Lower lobe of right lung (tissue), 2 donors: ENCODE results near the gene MINK1. TPM values are rescaled to one million over a fixed set of nuclear protein-coding genes. Genes with fewer than 3 reads are reported as not detected.
"Not testable (repeated sequence)": the region's sequence is repeated elsewhere in the genome, so short reads cannot be mapped to it uniquely, and the experiment has no call there.

ENCODE experiments used
- ATAC-seq, 2 donors: fragments of 200-7000 bp; cut with Tn5 transposase; one replicate each; pipeline ENCODE4 v1.9.1; 2020 to 2022; ENCODE audit warnings: mild to moderate bottlenecking in 2 of 2, moderate library complexity in 2 of 2
- DNase-seq: peaks from one replicate; pipeline ENCODE4 v3.0.0-alpha.2; 2020
- H3K27ac ChIP-seq: fragments of 200-600 bp; one replicate; pipeline ENCODE4 v1.8.0; 2022
- H3K27me3 ChIP-seq: fragments of 200-600 bp; one replicate; pipeline ENCODE4 v1.8.0; 2022; ENCODE audit warnings: low read depth
- H3K36me3 ChIP-seq: fragments of 200-600 bp; one replicate; pipeline ENCODE4 v1.8.0; 2022; ENCODE audit warnings: mild to moderate bottlenecking
- H3K4me1 ChIP-seq: fragments of 200-600 bp; one replicate; pipeline ENCODE4 v1.8.0; 2022
- H3K4me3 ChIP-seq: fragments of 200-600 bp; one replicate; pipeline ENCODE4 v1.8.0; 2022; ENCODE audit warnings: mild to moderate bottlenecking
- H3K9me3 ChIP-seq: fragments of 200-600 bp; one replicate; pipeline ENCODE4 v1.8.0; 2022
- intact Hi-C: fragments of 100-400 bp; cut with DNase I; formaldehyde crosslinking; loops from one replicate; pipeline ENCODE4 v1.11.0; 2022
- total RNA-seq: library from RNA; stranded (reverse); fragmentation: NEBNext Ultra II Directional; extraction: Animal tissue kit (Norgen Biotek cat#: 25700); gene quantifications from one replicate; pipeline ENCODE4 v1.2.1, GENCODE V29; 2021
- TF ChIP-seq, protein P1 (sequence below): fragments of 200-600 bp; IDR thresholded peaks from one replicate; pipeline ENCODE4 v1.8.0; 2022; ENCODE audit warnings: antibody characterized with exemption, mild to moderate bottlenecking
- donor health status: DM: no; HTN: yes; CAD: no; lungs with severe emphysema.

MINK1 gene
- total RNA-seq, 1 donor from 2014 or later: 155 TPM

- TF ChIP-seq, protein P1, sequence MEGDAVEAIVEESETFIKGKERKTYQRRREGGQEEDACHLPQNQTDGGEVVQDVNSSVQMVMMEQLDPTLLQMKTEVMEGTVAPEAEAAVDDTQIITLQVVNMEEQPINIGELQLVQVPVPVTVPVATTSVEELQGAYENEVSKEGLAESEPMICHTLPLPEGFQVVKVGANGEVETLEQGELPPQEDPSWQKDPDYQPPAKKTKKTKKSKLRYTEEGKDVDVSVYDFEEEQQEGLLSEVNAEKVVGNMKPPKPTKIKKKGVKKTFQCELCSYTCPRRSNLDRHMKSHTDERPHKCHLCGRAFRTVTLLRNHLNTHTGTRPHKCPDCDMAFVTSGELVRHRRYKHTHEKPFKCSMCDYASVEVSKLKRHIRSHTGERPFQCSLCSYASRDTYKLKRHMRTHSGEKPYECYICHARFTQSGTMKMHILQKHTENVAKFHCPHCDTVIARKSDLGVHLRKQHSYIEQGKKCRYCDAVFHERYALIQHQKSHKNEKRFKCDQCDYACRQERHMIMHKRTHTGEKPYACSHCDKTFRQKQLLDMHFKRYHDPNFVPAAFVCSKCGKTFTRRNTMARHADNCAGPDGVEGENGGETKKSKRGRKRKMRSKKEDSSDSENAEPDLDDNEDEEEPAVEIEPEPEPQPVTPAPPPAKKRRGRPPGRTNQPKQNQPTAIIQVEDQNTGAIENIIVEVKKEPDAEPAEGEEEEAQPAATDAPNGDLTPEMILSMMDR: no peak
- Histone ChIP-seq H3K4me1 (peaks cover 60% of the 10 kb centered on the region), H3K4me3 (no peak overlapping the region), H3K36me3 (peaks cover 17% of the 10 kb centered on the region), H3K27ac (peak overlapping the region; percentile 47), H3K27me3 (no peaks in the 10 kb centered on the region), H3K9me3 (no peaks in the 10 kb centered on the region)
- no peak for ATAC-seq
- intact Hi-C loops: no loop called here
- no peak for DNase-seq
These were observed 23.8 kb downstream of the MINK1 start for GRCh38 chr17:4856937-4857314.

GRCh38 chr17:4857347-4857746 is 24.2 kb downstream of the MINK1 start:
- Histone ChIP-seq H3K4me1 (peaks cover 56% of the 10 kb centered on the region), H3K27ac (peak overlapping the region; percentile 69), H3K36me3 (peaks cover 17% of the 10 kb centered on the region)
- intact Hi-C loops, DNase-seq, ATAC-seq, H3K27me3 ChIP-seq, H3K9me3 ChIP-seq, H3K4me3 ChIP-seq: not testable (repeated sequence)

DNA sequence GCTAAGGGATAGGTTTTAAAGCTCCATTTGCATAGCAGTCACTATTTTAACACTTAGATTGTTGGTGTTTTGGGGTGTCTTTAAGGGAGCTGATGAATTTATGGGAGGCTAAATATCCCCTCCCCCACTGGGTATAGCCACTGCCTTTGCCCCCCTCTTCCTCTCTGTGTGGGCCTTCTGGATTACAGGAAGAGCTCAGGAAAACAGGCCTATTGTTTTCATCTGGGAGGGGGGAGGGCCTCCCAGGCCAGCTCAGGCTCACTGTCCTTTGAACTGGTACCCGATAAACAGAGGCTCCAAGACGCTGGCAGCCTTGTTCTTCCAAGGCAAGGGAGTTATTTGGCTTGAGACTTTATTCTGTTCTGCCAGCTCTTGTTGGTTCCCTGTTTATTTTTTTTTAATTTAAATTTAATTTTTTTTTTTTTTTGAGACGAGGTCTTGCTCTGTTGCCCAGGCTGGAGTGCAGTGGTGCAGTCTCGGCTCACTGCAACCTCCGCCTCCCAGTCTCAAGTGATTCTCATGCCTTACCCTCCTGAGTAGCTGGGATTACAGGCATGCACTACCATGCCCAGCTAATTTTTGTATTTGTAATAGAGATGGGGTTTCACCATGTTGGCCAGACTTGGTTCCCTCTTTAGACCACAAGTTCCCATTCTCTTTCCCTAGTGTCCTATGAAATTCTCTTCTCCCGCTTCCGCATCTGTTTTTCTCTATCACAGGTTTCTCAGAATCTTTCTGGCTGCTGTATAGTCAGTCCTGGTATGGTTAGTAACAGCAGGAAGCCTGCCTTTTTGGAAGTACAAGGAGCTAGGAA is 25.1 kb downstream of the MINK1 start:
- TF ChIP-seq, protein P1: no peak
- Histone ChIP-seq H3K9me3 (no peaks in the 10 kb centered on the region), H3K4me3 (peak overlapping the region; percentile 35), H3K4me1 (peaks cover 62% of the 10 kb centered on the region), H3K36me3 (peaks cover 17% of the 10 kb centered on the region), H3K27me3 (no peaks in the 10 kb centered on the region), H3K27ac (peak overlapping the region; percentile 69)
- intact Hi-C loops: no loop called here
- peak; percentile 37 to 43 for ATAC-seq
- DNase-seq: no peak

GRCh38 chr17:4858882-4859260 is 25.7 kb downstream of the MINK1 start:
- intact Hi-C loops: no loop called here
- TF ChIP-seq, protein P1: no peak
- H3K27ac ChIP-seq: peak overlapping the region; percentile 69
- H3K9me3 ChIP-seq: no peaks in the 10 kb centered on the region
- H3K36me3 ChIP-seq: peaks cover 17% of the 10 kb centered on the region
- no peaks in the 10 kb centered on the region for H3K27me3 ChIP-seq
- ATAC-seq: peak; percentile 66 to 68
- H3K4me3 ChIP-seq: peak overlapping the region; percentile 35
- DNase-seq: no peak
- H3K4me1 ChIP-seq: peaks cover 60% of the 10 kb centered on the region

- Histone ChIP-seq H3K4me1 (peaks cover 49% of the 10 kb centered on the region), H3K4me3 (peak overlapping the region; percentile 35), H3K27me3 (no peaks in the 10 kb centered on the region), H3K36me3 (peaks cover 17% of the 10 kb centered on the region), H3K9me3 (no peaks in the 10 kb centered on the region), H3K27ac (peak overlapping the region; percentile 13)
- intact Hi-C loops: no loop called here
- TF ChIP-seq, protein P1: no peak
- no peak for ATAC-seq
- DNase-seq: no peak
These were observed 26.9 kb downstream of the MINK1 start for GRCh38 chr17:4859816-4860625.

- ATAC-seq (no peak), DNase-seq (no peak)
- Histone ChIP-seq H3K4me3 (peak overlapping the region; percentile 35), H3K9me3 (no peaks in the 10 kb centered on the region), H3K27ac (peak overlapping the region; percentile 13), H3K36me3 (peaks cover 17% of the 10 kb centered on the region), H3K27me3 (no peaks in the 10 kb centered on the region), H3K4me1 (peaks cover 49% of the 10 kb centered on the region)
- TF ChIP-seq, protein P1: no peak
- intact Hi-C loops: no loop called here
These were observed 27.5 kb downstream of the MINK1 start for GRCh38 chr17:4860651-4861050.
